LHCN-M2 (cell line): Measurements from ENCODE around the gene CYP27B1. TPM values are rescaled to one million over a fixed set of nuclear protein-coding genes. Genes with fewer than 3 reads are reported as not detected.
A peak's percentile ranks its signal among the peaks of the same experiment; 100 is the strongest.

Experiments
- DNase-seq: peaks from one replicate; pipeline ENCODE4 v3.0.0-alpha.2; 2012; ENCODE audit warnings: low read depth
- total RNA-seq: library from RNA; depleted of rRNA; stranded (reverse); fragments of >200 nt; gene quantifications from 2 replicates; pipeline ENCODE4 v1.2.3, GENCODE V29; 2014

The CYP27B1 gene
- total RNA-seq, 1 experiment from 2014 or later, result 0.98 TPM

GRCh38 chr12:57735952-57736740 lies 30.7 kb downstream of the CYP27B1 start:
- DNase-seq, result peak; percentile 54

GRCh38 chr12:57735198-57735855 lies 31.6 kb downstream of the CYP27B1 start:
- peak; percentile 81 for DNase-seq

GRCh38 chr12:57734591-57734990 lies 32.3 kb downstream of the CYP27B1 start:
- peak; percentile 46 for DNase-seq

- DNase-seq, result no peak
These were observed 33.0 kb downstream of the CYP27B1 start for GRCh38 chr12:57733928-57734327.

- no peak for DNase-seq
These were observed 33.9 kb downstream of the CYP27B1 start for GRCh38 chr12:57732726-57733593.

- no peak for DNase-seq
These were observed 34.6 kb downstream of the CYP27B1 start for GRCh38 chr12:57732270-57732669.

- DNase-seq, result no peak
These were observed 35.3 kb downstream of the CYP27B1 start for GRCh38 chr12:57731411-57732080.

- no peak for DNase-seq
These were observed 36.4 kb downstream of the CYP27B1 start for GRCh38 chr12:57730336-57731067.

- DNase-seq, result no peak
These were observed 37.5 kb downstream of the CYP27B1 start for GRCh38 chr12:57729321-57729844.

GRCh38 chr12:57727758-57728395 lies 39.0 kb downstream of the CYP27B1 start:
- DNase-seq, result no peak

- no peak for DNase-seq
These were observed 39.8 kb downstream of the CYP27B1 start for GRCh38 chr12:57726884-57727757.

GRCh38 chr12:57726151-57726883 lies 40.6 kb downstream of the CYP27B1 start:
- DNase-seq, result peak; percentile 85

- no peak for DNase-seq
These were observed 41.1 kb downstream of the CYP27B1 start for GRCh38 chr12:57725851-57726150.

- no peak for DNase-seq
These were observed 41.7 kb downstream of the CYP27B1 start for GRCh38 chr12:57724936-57725740.

- DNase-seq, result no peak
These were observed 42.6 kb downstream of the CYP27B1 start for GRCh38 chr12:57724003-57724935.

- no peak for DNase-seq
These were observed 43.3 kb downstream of the CYP27B1 start for GRCh38 chr12:57723630-57723962.
